ENCODE data around the gene CCDC146.

GRCh38 chr7:77248154-77248553, 125.7 kb downstream of the CCDC146 start:
- TF ChIP-seq EP300 (IDR thresholded peaks at IDR 0.05): no peak
- no peak for TF ChIP-seq CTCF (IDR thresholded peaks at IDR 0.05)
- TF ChIP-seq POLR2AphosphoS5 (IDR thresholded peaks at IDR 0.05): no peak

Data from suprapubic skin (tissue), 4 donors.